CD4-positive, alpha-beta T cell treated with Interleukin-4 for 1 hour (primary cell): ENCODE results near the gene APLNR.

Source experiments
- DNase-seq, 2 donors: peaks; one replicate each; pipeline ENCODE4 v3.0.0-alpha.2; 2020 to 2022

The APLNR gene

DNA sequence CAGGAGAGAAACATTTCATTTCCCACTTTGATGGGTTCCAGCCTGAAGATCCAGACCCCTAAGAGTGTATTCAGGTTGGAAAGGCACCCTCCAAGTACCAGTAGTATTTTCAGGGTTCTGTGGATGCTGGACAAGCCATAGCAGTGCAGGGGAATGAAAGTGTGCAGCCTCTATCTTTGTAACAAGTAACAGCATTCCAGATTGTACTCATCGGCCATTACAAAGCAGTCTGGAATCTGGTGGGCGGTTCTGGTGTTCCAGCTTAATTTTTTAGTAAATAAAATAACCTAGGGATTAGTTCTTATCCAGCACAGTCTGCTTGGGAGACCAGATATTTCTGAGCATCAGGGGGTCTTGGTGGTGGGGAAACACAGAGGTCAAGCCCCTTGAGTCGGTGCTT, 22.6 kb downstream of the APLNR start:
- no peak for DNase-seq

DNA sequence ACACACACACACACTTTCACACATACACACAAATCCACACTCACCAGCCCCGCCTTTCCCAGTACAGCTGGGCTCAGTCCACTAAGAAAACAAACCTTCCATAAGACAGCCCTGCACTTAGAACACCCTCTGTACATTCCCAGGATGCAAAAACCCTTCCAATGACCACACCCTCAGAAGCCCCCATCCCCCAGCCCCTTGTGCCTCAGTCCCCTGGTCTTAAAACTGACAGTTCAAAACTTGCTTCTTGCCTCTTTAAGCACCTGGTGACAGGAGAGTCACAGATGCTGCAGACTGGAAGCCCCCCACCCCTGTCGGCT, 23.0 kb downstream of the APLNR start:
- DNase-seq, result no peak

DNA sequence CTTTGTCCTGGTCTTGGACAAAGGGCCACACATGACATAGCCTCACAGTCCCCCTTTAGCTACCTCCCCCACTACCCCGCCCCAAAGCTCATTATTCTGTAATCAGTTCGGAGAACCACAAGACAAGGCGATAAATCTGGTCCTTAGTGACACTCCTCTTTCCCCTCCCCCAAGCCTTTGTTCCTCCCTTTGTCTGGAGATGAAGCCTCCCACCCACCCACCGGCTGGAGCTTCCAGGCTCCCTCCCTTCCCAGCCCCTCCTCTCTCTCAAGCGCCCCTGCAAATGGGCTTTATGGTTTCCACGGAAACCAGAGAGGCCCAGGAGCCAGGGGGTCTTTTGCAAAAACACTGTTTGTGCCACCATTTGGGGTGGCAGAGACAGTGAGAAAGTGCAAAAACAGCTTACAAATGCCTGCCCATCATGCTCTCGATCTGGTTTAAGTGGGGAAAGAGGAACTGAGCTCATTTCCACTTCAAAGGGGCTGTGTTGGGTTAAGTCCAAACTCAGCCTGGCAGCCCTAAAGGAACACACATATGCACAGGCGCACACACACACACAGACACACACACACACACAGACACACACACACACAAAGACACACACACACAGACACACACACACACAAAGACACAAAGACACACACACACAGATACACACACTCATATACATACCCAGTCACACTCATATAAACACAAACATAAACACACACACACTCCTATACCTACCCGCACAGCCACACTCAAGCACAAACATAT, 23.5 kb downstream of the APLNR start:
- no peak for DNase-seq

DNA sequence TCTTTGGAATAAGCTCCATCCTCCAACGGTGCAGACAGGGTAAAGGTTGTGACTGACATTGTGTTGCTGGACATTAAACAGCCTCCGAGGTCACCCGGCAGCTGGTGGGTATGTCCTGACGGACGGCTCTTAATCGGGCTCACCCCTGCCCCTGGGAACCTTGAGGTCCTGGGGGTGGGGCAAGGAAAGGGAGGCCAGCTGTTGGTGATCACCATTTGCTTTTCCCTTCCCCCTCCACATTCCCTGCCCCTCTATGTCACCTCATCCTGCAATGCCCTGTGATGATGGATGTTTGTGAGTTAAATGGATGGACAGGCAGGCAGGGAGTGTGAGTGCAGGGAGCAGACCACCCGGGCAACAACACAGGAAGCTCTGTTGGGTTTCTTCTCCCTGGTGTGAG, 26.3 kb downstream of the APLNR start:
- DNase-seq, result no peak

DNA sequence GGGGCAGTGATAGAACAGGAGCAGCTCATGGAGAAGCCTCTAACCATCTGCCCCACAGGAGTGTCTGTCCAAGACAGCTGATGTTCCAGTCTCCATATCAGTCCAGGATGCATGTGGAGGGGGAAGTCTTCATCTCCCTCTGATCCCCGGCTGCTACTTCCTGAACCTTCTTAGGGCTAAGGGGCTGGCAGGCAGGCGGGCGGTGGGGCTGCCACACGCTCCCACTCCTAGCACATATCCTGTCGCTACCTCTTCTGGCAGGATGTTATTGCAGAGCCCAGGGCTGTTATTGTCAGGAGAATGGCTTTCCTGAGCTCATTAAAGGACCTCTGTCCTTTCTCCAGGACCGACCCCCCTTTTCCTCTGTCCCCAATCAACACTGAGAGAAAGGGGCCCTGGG, 29.9 kb downstream of the APLNR start:
- no peak for DNase-seq

DNA sequence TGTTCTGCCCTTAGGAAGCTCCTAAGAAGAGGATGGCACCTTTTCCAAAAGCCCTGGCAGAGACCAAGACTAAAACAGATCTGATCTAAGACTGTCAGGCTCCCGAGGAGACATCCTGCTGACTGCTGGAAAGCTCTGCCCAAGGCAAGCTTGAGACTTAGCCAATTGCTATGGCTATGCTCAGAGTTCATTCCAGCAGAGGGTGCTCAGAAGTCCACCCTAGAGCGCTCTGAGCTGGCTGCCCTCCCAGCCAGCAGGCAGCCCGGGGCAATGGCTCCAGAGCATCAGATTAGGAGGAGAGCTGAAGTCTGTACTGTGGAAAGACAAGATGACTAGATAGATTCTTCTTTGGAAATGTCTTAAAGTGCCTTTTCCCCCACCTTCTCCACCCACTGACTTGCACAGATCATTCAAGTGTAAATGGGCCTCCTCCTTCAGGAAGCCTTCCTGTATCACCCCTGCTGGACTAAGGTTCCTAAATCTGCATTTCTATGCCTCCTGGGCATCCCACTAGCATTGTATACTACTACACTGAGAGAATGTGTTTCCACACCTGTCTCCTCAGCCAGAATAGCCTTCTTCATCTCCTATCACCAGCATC, 31.9 kb downstream of the APLNR start:
- DNase-seq, result no peak

DNA sequence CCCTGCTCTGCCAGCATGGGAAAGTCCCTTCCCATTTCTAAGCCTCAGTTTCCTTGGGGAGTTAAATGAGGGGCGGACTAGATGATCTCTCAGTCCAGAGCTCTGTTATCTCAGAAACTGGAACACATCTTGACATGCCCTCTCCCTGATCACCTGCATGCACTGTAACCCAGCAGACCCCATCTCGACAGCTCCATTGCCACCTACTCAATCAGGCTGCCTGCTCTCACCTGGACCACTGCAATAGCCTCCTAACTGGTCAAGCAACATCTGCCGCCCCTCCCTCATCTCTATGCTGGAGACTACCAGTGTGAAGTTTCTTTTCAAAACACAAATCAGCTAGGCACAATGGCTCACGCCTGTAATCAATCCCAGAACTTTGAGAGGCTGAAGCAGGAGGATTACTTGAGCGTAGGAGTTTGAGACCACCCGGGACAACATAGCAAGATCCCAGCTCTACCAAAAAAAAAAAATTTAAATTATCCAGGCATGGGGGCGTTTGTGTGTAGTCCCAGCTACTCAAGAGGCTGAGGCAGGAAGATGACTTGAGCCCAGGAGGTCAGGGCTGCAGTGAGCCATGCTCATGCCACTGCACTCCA, 33.1 kb downstream of the APLNR start:
- no peak for DNase-seq

DNA sequence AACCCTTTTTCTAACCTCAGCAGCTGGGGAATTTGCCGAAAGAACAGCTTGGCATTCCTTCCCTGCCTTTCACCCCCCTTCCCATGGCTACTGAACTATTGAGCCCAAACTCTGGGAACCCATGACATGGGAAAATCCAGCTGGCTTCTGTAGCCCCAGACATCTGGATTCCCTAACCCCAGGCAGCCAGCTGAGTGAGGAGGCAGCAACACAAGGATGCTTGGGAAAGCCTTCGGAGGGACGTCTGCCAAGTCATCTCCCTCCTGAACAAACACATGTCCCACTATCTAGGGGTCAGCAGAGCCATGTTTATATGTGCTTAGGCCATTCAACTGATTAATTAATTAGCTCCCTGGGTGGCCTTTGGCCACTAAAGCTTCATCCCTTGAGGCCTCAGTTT, 33.7 kb downstream of the APLNR start:
- DNase-seq, result no peak

DNA sequence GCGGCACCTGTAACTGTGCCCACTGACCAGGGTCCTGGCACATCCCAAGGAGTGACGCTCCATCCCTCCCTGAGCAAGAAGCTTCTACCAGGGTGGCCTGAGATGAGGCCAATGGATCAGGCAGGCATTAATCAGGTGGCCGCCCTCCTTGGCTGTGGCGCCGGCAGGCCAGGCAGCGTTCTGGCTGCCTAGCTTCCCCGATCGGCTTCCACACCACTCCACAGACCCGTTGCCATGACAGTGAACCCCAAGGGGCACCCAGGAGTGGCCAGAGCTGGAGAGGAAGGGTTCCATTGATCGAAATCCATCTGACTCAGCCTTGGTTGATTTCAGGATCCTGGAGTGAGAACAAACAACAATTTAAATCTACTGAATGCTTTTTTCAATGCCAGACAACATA, 34.8 kb downstream of the APLNR start:
- no peak for DNase-seq

DNA sequence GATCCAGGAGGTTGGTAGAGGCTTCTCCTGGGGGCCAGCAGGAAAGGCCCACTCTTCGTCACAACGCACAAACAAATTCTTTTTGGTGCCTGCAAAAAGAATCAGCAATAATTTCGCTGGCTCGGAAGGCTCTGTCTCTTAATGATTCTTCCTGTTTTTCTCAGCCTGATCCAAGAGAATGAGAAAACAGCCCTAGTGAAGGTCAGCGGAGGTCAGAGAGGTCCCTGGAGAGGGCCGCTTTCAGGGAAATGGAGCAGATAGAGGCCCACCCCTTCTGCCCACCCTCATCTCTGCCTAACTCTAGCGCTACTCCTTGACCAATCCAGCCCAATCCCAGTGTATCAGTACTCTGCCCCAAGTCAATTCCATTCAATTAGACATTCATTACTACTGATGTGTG, 36.1 kb downstream of the APLNR start:
- no peak for DNase-seq

DNA sequence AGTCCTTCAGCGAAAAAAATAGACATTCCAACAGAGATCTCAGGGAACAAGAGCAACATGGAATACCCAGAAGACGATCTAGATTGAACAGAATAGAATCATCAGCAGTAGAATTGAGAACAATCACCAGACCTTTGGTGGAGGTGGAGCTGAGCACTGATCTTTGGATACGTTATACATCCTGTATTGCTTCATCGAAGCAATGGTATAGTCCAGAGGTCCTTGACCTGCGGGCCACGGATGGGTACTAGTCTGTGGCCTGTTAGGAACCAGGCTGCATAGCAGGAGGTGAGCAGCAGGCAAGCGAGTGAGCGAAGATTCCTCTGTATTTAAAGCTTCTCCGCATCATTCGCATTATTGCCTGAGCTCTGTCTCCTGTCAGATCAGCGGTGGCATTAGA, 37.7 kb downstream of the APLNR start:
- DNase-seq, result no peak

DNA sequence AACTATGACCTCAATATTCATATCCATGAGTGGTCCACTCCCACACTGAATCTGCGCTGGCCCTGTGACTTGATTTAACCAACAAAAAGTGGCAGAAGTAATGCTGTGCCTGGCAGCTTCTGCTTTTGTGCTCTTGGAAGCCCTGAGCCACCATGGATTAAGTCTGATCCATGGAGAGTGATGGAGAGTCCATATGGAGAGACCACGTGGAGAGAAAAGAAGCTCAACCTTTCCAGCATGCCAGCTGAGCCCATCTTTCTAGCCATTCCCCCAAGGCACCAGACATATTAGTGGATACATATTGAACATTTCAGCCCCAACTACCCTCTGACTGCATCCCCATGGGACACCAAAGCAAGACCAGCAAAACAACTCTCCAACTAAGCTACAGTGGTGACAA, 39.3 kb downstream of the APLNR start:
- DNase-seq, result no peak

DNA sequence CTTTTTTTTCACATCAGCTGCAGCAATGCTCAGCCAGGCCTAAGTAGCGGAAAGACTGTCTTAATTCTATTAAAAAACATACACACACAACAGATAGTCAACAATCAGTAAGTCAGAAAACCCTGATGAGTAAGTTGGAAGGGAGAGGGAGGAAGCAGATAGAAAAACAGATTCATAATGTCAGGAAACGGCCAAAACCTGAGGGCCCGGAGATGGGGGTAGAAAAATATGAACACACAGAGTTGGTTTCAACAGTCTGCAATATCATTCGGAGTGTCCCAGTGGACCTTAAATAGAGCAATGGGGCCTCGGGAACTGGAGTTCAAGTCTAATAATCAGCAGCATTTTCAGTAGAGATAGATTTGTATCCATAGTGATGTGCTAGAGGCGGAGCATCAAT, 40.5 kb downstream of the APLNR start:
- DNase-seq, result no peak

DNA sequence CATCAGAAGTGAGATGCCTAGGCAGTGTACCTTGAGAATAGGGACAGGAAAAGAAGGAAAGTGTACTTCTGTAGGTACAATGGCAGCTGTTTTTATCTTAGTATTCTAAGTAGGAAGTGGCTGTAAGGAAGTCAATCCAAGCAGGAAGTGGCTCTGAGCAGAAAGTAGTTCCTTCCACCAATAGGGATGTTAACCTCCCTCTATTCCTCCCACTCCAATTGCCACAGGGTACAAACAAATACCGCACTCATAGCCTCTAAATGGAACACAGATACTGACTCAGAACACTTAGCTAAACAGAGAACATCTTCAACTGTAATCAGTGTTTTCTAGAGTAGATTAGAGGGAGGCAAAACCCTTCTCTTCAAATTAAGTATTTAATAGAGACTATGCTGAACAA, 44.7 kb downstream of the APLNR start:
- DNase-seq, result no peak

DNA sequence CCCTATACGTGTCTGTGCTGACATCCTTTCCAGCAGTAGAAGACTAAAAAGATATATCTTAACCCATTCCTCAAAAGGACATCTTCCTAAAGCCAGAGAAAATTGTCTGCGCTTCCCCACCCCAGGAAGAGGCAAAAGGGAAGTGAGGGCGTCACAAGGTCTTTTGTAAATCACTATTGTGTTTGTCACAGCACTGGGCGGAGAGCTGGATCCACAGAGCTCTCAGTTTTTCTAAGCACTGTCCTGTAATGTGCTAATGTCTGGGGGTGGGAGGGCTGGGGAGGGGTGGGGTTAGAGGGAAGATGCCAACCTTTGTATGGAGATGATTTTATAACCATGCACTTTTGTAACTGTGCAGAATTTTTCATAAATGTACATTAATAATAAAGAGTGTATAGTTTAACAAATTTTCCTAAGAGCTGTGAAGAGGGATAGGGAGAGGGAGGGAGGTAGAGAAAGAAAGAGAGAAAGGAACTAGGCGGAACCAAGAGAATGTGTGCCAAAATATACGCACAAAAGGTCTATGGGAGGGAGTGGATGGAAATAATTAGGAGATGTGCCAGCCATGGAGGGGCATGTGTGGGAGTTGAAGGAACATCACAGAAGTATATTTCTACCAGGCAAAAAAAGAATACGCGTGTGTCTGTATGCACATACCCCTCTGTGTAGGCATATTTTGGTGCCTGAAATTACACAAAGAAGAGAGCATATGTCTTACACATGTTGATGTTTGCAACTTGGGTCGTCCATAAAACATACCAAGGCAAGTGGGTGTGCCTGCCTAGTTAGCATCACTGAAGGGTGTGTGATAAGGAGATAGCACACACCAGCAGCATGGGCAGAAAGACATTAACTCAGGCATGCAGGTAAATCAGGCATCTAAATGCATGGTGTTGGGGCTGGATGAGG, 45.5 kb downstream of the APLNR start:
- DNase-seq, result no peak

DNA sequence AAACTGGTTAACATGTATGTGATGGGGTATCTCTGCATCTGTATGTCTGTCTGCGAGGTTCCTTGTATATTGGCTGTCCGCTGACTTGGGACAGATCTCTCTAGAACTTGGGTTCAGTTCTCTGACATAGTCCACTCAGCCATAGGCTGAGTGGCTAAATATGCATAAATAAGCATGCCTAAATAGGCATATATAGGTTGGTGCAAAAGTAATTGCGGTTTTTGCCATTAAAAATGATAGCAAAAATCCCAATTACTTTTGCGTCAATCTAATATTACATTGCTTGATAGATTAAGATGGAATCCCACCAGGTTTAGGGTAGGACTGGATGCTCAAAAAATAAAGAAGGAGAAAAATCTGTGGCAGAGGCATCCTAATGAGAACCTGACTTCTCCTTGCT, 46.5 kb downstream of the APLNR start:
- DNase-seq, result no peak
